Activated naive CD4-positive, alpha-beta T cell (primary cell): ENCODE results near the gene CNOT6L.
"Not testable (repeated sequence)": the region's sequence is repeated elsewhere in the genome, so short reads cannot be mapped to it uniquely, and the experiment has no call there.

ENCODE experiments used
- DNase-seq, 4 experiments: peaks; one replicate each; lab custom pipeline; 2025; lab: John Stamatoyannopoulos, UW

CNOT6L gene

GRCh38 chr4:77818602-77819403, at the start of gene CNOT6L:
Gene CNOT6L (minus strand): TSS chr4:77819368. CDS start chr4:77819308, 60 bp downstream.
- DNase-seq = peak; percentile 52 to 83 (median 58)

GRCh38 chr4:77865259-77865658, 46.1 kb upstream of the CNOT6L start:
- no peak for DNase-seq

- DNase-seq = not testable (repeated sequence)
These were observed 44.2 kb upstream of the CNOT6L start for GRCh38 chr4:77863341-77863740.

- peak; percentile 60 to 79 (median 71) for DNase-seq
These were observed 43.5 kb upstream of the CNOT6L start, which contains the start of gene MRPL1 for GRCh38 chr4:77862478-77863216. Gene MRPL1 (plus strand): TSS chr4:77862830. CDS start chr4:77862849, 19 bp downstream.

- DNase-seq = no peak
These were observed 42.3 kb upstream of the CNOT6L start for GRCh38 chr4:77861495-77861894.

GRCh38 chr4:77859256-77859655, 40.1 kb upstream of the CNOT6L start:
- no peak for DNase-seq

- DNase-seq = no peak
These were observed 37.0 kb upstream of the CNOT6L start for GRCh38 chr4:77856152-77856551.

GRCh38 chr4:77854431-77855111, 35.4 kb upstream of the CNOT6L start:
- no peak for DNase-seq

GRCh38 chr4:77852892-77853495, 33.8 kb upstream of the CNOT6L start:
- peak in 2 of 4 experiments; percentile 19 to 21 for DNase-seq

- DNase-seq = no peak
These were observed 30.3 kb upstream of the CNOT6L start for GRCh38 chr4:77849278-77849965.

- no peak for DNase-seq
These were observed 29.3 kb upstream of the CNOT6L start for GRCh38 chr4:77848508-77848907.

GRCh38 chr4:77845929-77846328, 26.8 kb upstream of the CNOT6L start:
- no peak for DNase-seq

- no peak for DNase-seq
These were observed 26.2 kb upstream of the CNOT6L start for GRCh38 chr4:77845400-77845799.

GRCh38 chr4:77844363-77844762, 25.2 kb upstream of the CNOT6L start:
- DNase-seq = no peak

- no peak for DNase-seq
These were observed 24.5 kb upstream of the CNOT6L start for GRCh38 chr4:77843628-77844027.

GRCh38 chr4:77834403-77834802, 15.2 kb upstream of the CNOT6L start:
- no peak for DNase-seq

GRCh38 chr4:77833126-77833724, 14.1 kb upstream of the CNOT6L start:
- no peak for DNase-seq

GRCh38 chr4:77827343-77827742, 8.2 kb upstream of the CNOT6L start:
- no peak for DNase-seq

- no peak for DNase-seq
These were observed 7.1 kb upstream of the CNOT6L start for GRCh38 chr4:77826275-77826674.

GRCh38 chr4:77821775-77822174, 2.6 kb upstream of the CNOT6L start:
- peak in 1 of 4 experiments; percentile 3 for DNase-seq
